GM21786 (cell line): ENCODE measurements around the gene CDC42EP3.

Experiments
- ATAC-seq: cut with Tn5 transposase; IDR thresholded peaks from one replicate; pipeline ENCODE4 v1.9.1; 2021; ENCODE audit not compliant: unreplicated experiment

Gene CDC42EP3

GRCh38 chr2:37619959-37620300, 51.5 kb downstream of the CDC42EP3 start:
- ATAC-seq: no peak

DNA sequence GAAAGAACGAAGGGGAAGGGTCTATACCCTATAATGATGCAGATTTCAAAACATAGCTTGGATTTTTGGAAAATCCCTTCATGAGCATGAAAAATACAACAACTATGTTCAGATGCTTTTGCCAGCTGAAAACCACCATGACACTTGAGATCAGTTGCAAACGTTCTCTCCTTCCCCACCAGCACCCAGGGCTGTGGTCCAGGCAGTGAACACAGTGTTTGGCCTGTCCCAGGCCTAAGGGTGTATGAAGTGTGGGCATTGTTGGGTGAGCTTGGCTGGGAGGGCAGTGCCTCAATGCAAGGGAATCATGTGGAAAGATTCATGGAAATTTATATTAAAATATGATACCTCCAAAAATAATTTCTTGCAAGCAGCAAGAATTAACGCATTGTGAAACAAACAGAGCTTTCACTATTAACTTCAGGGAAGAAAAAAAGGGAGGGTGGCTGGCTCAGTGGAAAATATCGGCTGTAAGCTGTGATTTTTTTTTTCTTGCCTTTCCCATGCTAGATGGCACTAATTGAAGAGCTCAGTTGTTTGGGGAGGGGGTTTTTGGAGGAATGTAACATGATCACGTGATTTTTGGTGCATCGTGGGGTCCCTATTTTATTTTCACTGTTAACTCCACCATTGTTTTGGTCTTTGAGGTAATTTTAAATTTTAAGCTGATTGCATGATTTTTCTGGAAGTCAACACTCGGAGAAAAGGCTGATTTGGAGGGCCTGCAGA, 52.0 kb downstream of the CDC42EP3 start:
- no peak for ATAC-seq

- no peak for ATAC-seq
These were observed 53.1 kb downstream of the CDC42EP3 start for GRCh38 chr2:37618326-37618725.

GRCh38 chr2:37617119-37617892, 54.1 kb downstream of the CDC42EP3 start:
- ATAC-seq: no peak

DNA sequence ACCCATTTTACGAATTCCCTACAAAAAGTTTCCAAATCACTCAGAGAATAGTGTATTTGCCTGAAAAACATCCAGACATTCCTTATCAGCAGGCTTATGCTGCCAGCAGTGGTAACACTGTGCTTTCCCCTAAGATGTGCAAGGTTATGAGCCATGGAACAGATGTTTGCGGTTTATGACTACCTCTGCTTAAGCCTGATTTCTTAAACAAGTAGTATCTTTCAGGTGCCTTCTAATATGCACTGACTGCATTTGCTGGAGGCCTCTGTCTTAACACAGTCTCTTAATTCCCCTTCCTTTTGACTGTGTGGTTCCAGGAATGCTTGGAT, 54.8 kb downstream of the CDC42EP3 start:
- ATAC-seq: no peak

GRCh38 chr2:37615804-37616676, 55.4 kb downstream of the CDC42EP3 start:
- peak; percentile 78 for ATAC-seq

GRCh38 chr2:37614061-37614738, 57.2 kb downstream of the CDC42EP3 start:
- no peak for ATAC-seq

DNA sequence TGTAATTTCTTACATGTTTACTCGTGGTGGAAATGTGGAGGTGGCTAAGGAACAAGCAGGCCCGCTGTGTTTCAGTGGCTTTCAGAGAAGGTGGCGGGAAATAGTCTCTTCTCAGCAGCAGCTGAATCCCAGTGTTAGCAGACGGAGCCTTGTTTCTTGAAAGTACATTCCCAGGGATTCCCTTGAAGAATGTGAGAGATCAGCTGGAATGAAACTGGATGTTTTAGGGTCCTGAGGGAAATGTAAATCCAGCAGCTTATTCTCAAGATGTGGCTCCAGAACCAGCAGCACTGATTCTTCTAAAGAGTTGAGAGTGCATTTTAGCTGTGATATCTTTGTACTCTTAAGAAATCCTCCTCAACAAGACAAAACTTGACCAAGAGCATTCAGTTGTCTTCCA, 59.1 kb downstream of the CDC42EP3 start:
- ATAC-seq: no peak

DNA sequence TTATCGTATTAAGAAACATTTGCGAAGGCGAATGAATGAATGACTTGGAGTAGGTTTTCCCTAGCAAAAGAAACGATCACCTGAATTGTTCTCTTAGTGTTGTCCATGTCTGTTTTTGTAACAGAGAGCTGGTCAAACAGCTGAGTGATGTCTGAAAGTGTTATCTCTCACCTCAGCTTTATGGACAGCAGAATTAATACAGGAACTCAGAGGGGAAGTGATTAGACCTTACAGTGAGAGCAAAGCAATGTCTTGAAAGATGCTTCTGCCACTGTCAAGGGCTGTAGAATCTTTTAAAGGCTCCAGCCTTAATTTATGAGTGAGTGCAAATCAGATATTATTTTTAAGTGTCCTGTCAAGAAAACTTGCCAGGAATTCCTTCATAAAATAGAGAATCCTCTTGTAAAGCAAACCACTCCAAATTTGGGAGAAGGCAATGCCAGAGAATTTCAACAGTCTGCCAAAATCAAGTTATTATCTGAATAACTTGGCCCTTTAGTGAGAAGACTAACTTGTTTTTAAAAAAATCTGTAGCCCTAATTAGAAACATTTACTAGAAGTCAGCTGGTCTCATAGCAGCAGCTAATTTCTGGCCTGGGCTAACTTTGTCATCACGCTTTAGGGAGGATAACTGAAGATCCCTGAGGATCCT, 60.7 kb downstream of the CDC42EP3 start:
- no peak for ATAC-seq

DNA sequence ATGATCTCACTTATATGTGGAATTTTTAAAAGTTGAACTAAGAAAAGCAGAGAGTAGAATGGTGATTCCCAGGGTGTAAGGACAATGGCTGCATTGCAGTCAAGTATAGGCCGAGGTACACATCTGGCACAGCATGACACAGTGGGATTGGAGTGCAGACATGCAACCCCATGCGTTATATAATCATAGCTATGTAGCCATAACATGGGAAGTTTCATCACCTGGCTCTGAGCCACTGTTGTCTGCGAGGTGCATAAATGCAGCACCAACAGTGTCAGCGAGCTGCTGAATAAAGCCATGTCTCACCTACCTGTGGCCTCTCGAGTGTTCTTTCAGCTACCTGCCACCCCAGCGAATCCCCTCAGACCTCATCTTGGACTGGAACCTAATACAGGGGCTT, 61.7 kb downstream of the CDC42EP3 start:
- no peak for ATAC-seq

GRCh38 chr2:37604716-37605115, 66.7 kb downstream of the CDC42EP3 start:
- ATAC-seq: no peak

DNA sequence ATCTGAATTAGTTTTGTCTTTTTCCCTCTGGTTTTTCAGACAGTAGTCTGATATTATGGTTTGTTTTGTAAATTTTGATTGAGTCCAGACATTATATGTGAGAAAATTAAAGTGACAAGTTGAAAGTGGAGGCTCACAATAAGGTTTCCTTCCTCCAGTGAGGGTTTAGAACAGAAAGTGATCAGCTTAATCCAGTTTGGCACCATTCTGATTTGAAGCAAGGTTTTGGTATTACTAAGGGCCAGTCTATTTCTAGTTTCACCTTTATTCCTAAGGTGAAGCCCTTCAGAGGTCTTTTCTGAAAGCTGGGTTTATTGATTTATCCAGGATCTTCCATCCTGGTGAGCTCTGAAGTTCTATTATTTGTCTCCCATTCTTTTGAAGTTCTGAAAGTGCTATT, 68.7 kb downstream of the CDC42EP3 start:
- ATAC-seq: no peak

DNA sequence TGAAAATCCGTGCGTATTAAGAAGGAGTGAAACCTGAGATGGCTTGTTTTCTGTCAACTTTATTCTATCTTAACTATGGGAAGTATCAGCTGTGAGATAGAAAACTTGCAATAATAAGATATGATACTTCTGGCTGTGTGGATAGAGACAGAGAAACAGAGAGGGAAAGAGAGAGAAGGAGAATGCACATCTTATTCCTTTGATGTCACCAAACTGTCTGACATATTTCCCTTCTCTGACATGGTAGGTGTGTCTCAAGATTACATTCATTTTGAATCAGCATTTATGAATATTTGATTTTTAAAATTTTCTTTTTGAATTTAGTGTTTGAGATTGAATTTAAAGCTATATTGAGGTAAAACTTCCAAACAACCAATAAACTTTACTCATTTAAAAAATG, 69.4 kb downstream of the CDC42EP3 start:
- no peak for ATAC-seq

DNA sequence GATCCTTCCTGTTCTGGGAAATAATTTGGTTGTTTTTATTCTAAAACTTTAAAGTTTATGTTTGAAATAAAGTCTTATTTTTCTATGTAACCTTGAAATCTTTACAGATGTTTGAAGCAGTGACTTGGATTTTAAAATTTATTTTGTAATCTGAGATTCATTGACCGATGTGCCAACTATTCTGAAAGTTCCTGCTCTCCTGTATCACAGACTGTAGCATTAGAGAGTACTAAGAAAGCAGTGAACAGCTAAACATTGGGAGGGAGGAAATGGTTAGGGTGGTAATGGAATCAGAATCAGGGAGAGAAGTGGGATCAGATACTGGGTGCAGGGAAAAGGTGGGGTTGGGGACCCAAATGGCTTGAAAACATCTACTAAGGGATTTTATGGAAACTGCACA, 69.9 kb downstream of the CDC42EP3 start:
- ATAC-seq: no peak

- peak; percentile 66 for ATAC-seq
These were observed 70.7 kb downstream of the CDC42EP3 start for GRCh38 chr2:37600735-37601134.

DNA sequence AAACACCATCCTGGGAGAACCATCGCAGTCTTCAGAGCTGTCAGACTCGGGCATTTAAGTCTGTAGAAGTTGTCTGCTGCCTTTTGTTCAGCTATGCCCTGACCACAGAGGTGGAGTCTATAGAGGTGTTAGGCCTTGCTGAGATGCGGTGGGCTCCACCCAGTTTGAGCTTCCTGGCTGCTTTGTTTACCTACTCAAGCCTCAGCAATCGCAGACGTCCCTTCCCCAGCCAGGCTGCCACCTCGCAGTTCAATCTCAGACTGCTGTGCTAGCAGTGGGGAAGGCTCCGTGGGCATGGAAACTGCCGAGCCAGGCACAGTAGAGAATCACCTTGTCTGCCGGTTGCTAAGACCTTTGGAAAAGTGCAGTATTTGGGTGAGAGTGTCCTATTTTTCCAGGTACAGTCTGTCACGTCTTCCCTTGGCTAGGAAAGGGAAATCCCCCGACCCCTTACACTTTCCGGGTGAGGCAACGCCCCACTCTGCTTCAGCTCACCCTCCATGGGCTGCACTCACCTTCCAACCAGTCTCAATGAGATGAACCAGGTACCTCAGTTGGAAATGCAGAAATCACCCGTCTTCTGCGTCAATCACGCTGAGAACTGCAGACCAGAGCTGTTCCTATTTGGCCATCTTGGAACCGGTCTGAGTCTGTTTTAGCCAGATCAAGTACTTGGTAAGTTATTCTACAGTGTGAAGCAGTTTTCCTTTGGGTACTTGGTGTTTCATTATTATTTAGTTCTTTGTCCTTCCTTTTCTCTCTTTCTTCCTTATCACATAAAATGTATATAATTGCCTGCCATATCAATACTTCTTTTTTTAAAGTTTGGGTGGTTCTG, 71.5 kb downstream of the CDC42EP3 start:
- ATAC-seq: no peak

- ATAC-seq: no peak
These were observed 77.7 kb downstream of the CDC42EP3 start for GRCh38 chr2:37593694-37594093.

DNA sequence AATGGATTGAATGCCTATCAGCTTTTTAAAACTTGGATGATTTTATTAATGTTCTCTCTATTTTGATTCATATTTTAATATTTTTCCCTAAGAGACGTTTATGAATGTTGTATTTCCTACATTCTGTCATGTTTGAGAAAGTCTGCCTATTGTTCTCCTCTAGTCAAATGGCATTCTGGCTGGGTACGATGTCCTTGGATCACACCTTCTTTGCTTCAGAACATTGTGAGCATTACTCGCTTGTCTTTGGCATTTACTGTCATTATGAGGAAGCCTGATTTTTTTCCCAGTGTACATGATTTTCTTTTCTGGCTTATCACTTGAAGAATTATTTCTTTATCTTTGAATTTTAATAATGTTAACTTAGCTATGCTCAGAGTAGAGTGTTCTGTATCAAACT, 78.4 kb downstream of the CDC42EP3 start:
- ATAC-seq: no peak
